GM12875 (cell line): ENCODE measurements around the gene PPP1R9A.

Experiments used
- H3K4me3 ChIP-seq: one replicate; pipeline ENCODE4 v1.5.1; 2011; ENCODE audit warnings: low read depth, low read length, control low read depth
- CTCF ChIP-seq: IDR thresholded peaks from 2 replicates; pipeline ENCODE4 v1.5.1; 2011; ENCODE audit warnings: low read depth, mild to moderate bottlenecking, control low read depth, inconsistent platforms, low read length, moderate library complexity, borderline replicate concordance; ENCODE audit not compliant: insufficient read depth

Gene PPP1R9A

DNA sequence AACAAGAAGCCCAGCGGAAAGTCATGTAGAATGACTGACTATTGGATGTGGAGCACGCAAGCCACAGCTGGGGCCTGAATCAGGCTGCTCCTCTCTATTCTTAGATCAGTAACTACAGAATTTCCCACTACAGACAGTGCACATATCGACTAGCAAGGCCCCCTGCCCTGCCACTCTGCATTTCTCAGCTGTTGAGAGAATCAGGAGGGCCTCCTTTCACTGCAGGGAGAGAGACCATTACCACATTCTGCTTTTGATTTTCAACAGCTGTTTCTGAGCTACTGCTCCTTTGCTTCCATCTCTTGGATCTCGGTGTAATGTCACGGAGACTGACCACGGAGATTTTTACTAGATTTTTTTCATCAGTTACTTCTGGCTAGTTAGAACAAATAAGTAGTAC is 343.2 kb downstream of the PPP1R9A start:
- no peak for TF ChIP-seq CTCF

DNA sequence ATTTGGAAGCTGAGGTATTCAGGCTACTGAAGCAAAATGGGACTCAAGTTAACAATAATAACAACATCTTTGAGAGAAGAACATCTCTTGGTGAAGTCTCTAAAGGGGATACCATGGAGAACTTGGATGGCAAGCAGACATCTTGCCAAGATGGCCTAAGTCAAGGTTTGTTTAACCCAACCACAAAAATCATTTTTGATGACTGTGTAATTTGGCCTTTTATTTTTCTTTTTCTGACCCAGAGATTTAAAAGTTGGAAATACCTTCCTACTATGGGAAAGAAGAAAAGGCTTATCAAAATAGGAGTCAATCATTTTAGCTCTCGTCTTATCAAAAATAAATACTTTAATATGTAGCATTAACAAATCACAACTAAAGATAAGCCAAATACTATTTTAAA is 344.6 kb downstream of the PPP1R9A start:
- no peak for TF ChIP-seq CTCF

More for the DNA sequence above, 343.2 kb downstream of the PPP1R9A start:
- H3K4me3 ChIP-seq, result no peak overlapping the region

GRCh38 chr7:95253986-95254385 is 346.6 kb downstream of the PPP1R9A start:
- TF ChIP-seq CTCF, result no peak
- H3K4me3 ChIP-seq, result no peak overlapping the region

More for the DNA sequence above, 344.6 kb downstream of the PPP1R9A start:
- H3K4me3 ChIP-seq, result no peak overlapping the region

- no peak overlapping the region for H3K4me3 ChIP-seq
- no peak for TF ChIP-seq CTCF
Observed at GRCh38 chr7:95255691-95256090, 348.3 kb downstream of the PPP1R9A start.

GRCh38 chr7:95261895-95262415 is 354.6 kb downstream of the PPP1R9A start:
- H3K4me3 ChIP-seq, result no peak overlapping the region
- no peak for TF ChIP-seq CTCF

GRCh38 chr7:95262875-95263274 is 355.5 kb downstream of the PPP1R9A start:
- no peak overlapping the region for H3K4me3 ChIP-seq
- no peak for TF ChIP-seq CTCF

GRCh38 chr7:95263785-95264362 is 356.5 kb downstream of the PPP1R9A start:
- no peak overlapping the region for H3K4me3 ChIP-seq
- no peak for TF ChIP-seq CTCF
